IMR-90 (cell line): ENCODE results near the gene OR10G2.

ENCODE experiments used
- BHLHE40 ChIP-seq: fragments of 150-350 bp; IDR thresholded peaks from 2 replicates; pipeline ENCODE4 v1.6.1; 2016; ENCODE audit warnings: mild to moderate bottlenecking, low read depth, low read length
- CEBPB ChIP-seq: IDR thresholded peaks from 2 replicates; pipeline ENCODE4 v1.6.1; 2012; ENCODE audit warnings: low read depth, low read length, improper control_type of control experiment
- MXI1 ChIP-seq: IDR thresholded peaks from 2 replicates; pipeline ENCODE4 v1.6.1; 2012; ENCODE audit warnings: low read depth, mild to moderate bottlenecking, low read length, moderate library complexity, borderline replicate concordance
- POLR2A ChIP-seq: IDR thresholded peaks from 2 replicates; pipeline ENCODE4 v1.6.1; 2012; ENCODE audit warnings: mild to moderate bottlenecking, low read depth, low read length

- TF ChIP-seq BHLHE40 (no peak), MXI1 (no peak), CEBPB (no peak), POLR2A (no peak)
Measured at GRCh38 chr14:21668377-21668776, 33.6 kb upstream of the OR10G2 start.
